ENCODE results near the gene LEMD1.

Gene LEMD1

GRCh38 chr1:205437570-205437969, 15.7 kb upstream of the LEMD1 start:
- Histone ChIP-seq H3K27me3 (ENCODE audit: low read length) (no peaks in the 10 kb centered on the region), H3K9me3 (ENCODE audit: insufficient read depth, low read length) (no peaks in the 10 kb centered on the region), H3K4me2 (ENCODE audit: low read depth, low read length, poor library complexity, severe bottlenecking) (no peak overlapping the region), H3K9ac (ENCODE audit: low read length) (no peak overlapping the region), H3K4me3 (ENCODE audit: insufficient read depth, low read length, poor library complexity, severe bottlenecking) (no peak overlapping the region), H3K79me2 (ENCODE audit: insufficient read depth, low read length) (no peaks in the 10 kb centered on the region), H3F3A (ENCODE audit: insufficient read depth) (no peaks in the 10 kb centered on the region), H3K9me2 (replicated peaks; ENCODE audit: insufficient read depth, low read length) (no peaks in the 10 kb centered on the region), H2AFZ (ENCODE audit: low read depth, low read length, severe bottlenecking) (no peak overlapping the region), H3K27ac (ENCODE audit: low read depth, low read length) (no peak overlapping the region), H3K36me3 (ENCODE audit: low read length) (no peaks in the 10 kb centered on the region), H4K20me1 (ENCODE audit: low read depth, low read length) (no peaks in the 10 kb centered on the region)
- TF ChIP-seq, protein P1, sequence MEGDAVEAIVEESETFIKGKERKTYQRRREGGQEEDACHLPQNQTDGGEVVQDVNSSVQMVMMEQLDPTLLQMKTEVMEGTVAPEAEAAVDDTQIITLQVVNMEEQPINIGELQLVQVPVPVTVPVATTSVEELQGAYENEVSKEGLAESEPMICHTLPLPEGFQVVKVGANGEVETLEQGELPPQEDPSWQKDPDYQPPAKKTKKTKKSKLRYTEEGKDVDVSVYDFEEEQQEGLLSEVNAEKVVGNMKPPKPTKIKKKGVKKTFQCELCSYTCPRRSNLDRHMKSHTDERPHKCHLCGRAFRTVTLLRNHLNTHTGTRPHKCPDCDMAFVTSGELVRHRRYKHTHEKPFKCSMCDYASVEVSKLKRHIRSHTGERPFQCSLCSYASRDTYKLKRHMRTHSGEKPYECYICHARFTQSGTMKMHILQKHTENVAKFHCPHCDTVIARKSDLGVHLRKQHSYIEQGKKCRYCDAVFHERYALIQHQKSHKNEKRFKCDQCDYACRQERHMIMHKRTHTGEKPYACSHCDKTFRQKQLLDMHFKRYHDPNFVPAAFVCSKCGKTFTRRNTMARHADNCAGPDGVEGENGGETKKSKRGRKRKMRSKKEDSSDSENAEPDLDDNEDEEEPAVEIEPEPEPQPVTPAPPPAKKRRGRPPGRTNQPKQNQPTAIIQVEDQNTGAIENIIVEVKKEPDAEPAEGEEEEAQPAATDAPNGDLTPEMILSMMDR (IDR thresholded peaks at IDR 0.05; ENCODE audit: insufficient read depth, low read length, poor library complexity, severe bottlenecking) = no peak
- no peak for TF ChIP-seq EZH2phosphoT487 (conservative IDR thresholded peaks at IDR 0.05; ENCODE audit: low read length)

DNA sequence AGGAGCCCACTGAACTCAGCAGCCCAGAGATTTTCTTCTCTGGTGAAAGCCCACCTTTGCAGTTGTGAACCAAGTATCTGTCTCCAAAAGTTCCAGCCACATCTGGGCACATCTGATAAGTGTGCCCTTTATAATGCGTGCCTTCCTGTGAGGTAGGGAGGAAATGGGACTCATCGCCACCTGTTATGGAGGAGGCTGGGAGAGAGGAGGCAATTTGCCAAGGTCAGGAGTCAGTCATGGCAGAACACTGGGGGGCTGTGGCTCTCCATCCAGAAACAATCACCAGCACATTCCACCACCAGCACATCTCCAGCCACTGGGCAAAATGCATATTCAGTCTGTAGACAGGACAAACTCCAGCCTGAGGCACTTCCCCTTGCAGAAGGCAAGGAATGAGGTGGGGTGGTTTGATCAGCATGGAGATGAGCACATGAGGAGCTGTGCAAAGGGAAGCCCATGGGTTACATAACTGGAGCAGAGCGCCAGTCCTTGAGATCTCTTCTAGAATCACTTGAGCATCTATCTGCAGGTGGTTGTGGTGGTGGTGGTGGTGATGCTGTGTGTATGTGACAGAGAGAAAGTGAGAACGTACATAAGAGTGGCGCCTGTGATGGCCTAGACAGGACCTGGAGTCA, 15.0 kb upstream of the LEMD1 start:
- no peaks in the 10 kb centered on the region for H3K36me3 ChIP-seq (ENCODE audit: low read length)
- no peaks in the 10 kb centered on the region for H4K20me1 ChIP-seq (ENCODE audit: low read depth, low read length)
- H3F3A ChIP-seq (ENCODE audit: insufficient read depth) = no peaks in the 10 kb centered on the region
- no peak overlapping the region for H3K4me3 ChIP-seq (ENCODE audit: insufficient read depth, low read length, poor library complexity, severe bottlenecking)
- no peaks in the 10 kb centered on the region for H3K9me2 ChIP-seq (replicated peaks; ENCODE audit: insufficient read depth, low read length)
- H3K9me3 ChIP-seq (ENCODE audit: insufficient read depth, low read length) = no peaks in the 10 kb centered on the region
- no peak overlapping the region for H3K9ac ChIP-seq (ENCODE audit: low read length)
- H2AFZ ChIP-seq (ENCODE audit: low read depth, low read length, severe bottlenecking) = no peak overlapping the region
- H3K4me2 ChIP-seq (ENCODE audit: low read depth, low read length, poor library complexity, severe bottlenecking) = no peak overlapping the region
- H3K79me2 ChIP-seq (ENCODE audit: insufficient read depth, low read length) = no peaks in the 10 kb centered on the region
- H3K27ac ChIP-seq (ENCODE audit: low read depth, low read length) = no peak overlapping the region
- no peaks in the 10 kb centered on the region for H3K27me3 ChIP-seq (ENCODE audit: low read length)
- TF ChIP-seq, protein P1 (IDR thresholded peaks at IDR 0.05; ENCODE audit: insufficient read depth, low read length, poor library complexity, severe bottlenecking) = no peak
- TF ChIP-seq EZH2phosphoT487 (conservative IDR thresholded peaks at IDR 0.05; ENCODE audit: low read length) = no peak

DNA sequence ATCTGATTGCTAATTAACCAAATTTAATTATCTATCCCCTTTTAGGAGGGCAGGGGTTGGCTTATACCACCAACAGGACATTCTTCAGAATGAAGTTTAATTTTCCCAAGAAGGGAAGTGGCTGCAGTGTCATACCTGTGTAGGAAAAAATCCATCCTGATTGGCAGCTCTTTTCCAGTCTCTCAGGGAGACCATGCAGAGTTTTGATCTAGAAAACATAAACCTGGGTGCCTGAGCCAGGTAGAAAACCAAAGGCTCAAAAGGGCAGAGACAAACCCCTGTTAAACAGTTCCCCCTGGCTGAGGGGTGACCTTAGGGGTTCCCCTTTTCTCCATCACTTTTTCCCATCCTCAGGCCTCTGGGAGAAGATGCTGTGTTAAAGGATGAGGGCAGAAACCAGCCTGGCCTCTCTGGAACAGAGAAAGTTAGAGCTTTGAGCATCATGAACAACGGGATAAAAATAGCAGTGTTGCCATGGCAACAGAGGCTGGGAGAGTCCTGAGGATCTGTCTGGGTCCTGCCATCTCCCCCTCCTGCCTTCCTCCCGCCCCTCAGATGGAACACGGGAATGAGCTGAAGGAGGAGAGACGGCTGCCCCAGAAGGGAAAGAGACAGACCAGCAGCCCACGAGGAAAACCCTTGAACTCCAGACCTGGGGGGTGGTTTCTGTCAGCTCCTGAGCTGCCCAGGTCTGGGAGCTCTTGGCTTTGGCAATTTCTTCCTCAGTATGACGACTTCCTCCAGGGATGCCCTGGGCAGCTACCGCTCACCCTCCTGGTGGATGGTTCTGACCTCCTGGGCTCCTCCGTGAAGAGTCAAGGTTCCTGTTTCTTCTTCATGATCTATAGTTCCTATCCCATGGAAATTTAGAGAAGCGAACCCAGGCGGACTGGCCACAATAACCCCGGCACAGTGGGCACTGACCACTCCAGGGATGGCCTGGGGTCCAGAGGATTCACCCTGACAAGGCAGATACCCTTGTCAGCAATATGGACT, 14.0 kb upstream of the LEMD1 start:
- H3K27ac ChIP-seq (ENCODE audit: low read depth, low read length) = no peak overlapping the region
- no peaks in the 10 kb centered on the region for H3K9me3 ChIP-seq (ENCODE audit: insufficient read depth, low read length)
- TF ChIP-seq, protein P1 (IDR thresholded peaks at IDR 0.05; ENCODE audit: insufficient read depth, low read length, poor library complexity, severe bottlenecking) = no peak
- no peak for TF ChIP-seq EZH2phosphoT487 (conservative IDR thresholded peaks at IDR 0.05; ENCODE audit: low read length)
- no peaks in the 10 kb centered on the region for H3K9me2 ChIP-seq (replicated peaks; ENCODE audit: insufficient read depth, low read length)
- no peak overlapping the region for H3K4me2 ChIP-seq (ENCODE audit: low read depth, low read length, poor library complexity, severe bottlenecking)
- H4K20me1 ChIP-seq (ENCODE audit: low read depth, low read length) = no peaks in the 10 kb centered on the region
- H3F3A ChIP-seq (ENCODE audit: insufficient read depth) = no peaks in the 10 kb centered on the region
- H3K79me2 ChIP-seq (ENCODE audit: insufficient read depth, low read length) = no peaks in the 10 kb centered on the region
- H2AFZ ChIP-seq (ENCODE audit: low read depth, low read length, severe bottlenecking) = no peak overlapping the region
- H3K27me3 ChIP-seq (ENCODE audit: low read length) = no peaks in the 10 kb centered on the region
- no peak overlapping the region for H3K9ac ChIP-seq (ENCODE audit: low read length)
- no peak overlapping the region for H3K4me3 ChIP-seq (ENCODE audit: insufficient read depth, low read length, poor library complexity, severe bottlenecking)
- H3K36me3 ChIP-seq (ENCODE audit: low read length) = no peaks in the 10 kb centered on the region
